ENCODE data around the gene NTRK3. TPM values are rescaled to one million over a fixed set of nuclear protein-coding genes. Genes with fewer than 3 reads are reported as not detected.
A peak's percentile ranks its signal among the peaks of the same experiment; 100 is the strongest.

NTRK3 gene
- total and polyA plus RNA-seq, 2 of the 8 experiments (the other 6 are each of a cell fraction or from before 2014, with no cell fraction given), result 4.5 to 6.8 TPM

- Histone ChIP-seq H3K4me1 (replicated peaks in 1 of 4; ENCODE audit: control insufficient read depth in 3 of 4, insufficient read depth in 4 of 4, low read length in 3 of 4) (peaks cover 0 to 4% (median 0%) of the 10 kb centered on the region in 4 experiments; a peak in 3 of 7 replicates), H3K27ac (ENCODE audit: low read depth, low read length) (no peak overlapping the region), H3K27me3 (replicated peaks in 1 of 4; ENCODE audit: control insufficient read depth in 3 of 4, extremely low read depth in 1 of 4, insufficient read depth in 3 of 4, low read length in 3 of 4) (no peaks in the 10 kb centered on the region), H3K56ac (replicated peaks; ENCODE audit: insufficient read length, low read depth, low read length) (no peak overlapping the region), H4K20me1 (replicated peaks in 1 of 2; ENCODE audit: control insufficient read depth in 1 of 2, insufficient read depth in 2 of 2, low read length in 2 of 2) (peaks cover 0 to 3% of the 10 kb centered on the region in 2 experiments), H3K79me2 (ENCODE audit: control insufficient read depth in 1 of 2, insufficient read depth in 2 of 2, low read length in 2 of 2) (no peaks in the 10 kb centered on the region), H3K36me3 (ENCODE audit: control insufficient read depth in 2 of 4, insufficient read depth in 4 of 4, low read length in 3 of 4) (no peaks in the 10 kb centered on the region), H4K91ac (replicated peaks; ENCODE audit: insufficient read length, low read length) (no peak overlapping the region), H3K23me2 (ENCODE audit: low read depth, low read length) (no peaks in the 10 kb centered on the region), H2BK15ac (ENCODE audit: low read length) (no peak overlapping the region), H2BK5ac (ENCODE audit: low read depth, low read length) (no peak overlapping the region), H2BK120ac (replicated peaks; ENCODE audit: low read depth, low read length) (no peak overlapping the region), H2BK12ac (ENCODE audit: low read depth, low read length) (no peak overlapping the region), H3K79me1 (ENCODE audit: low read depth, low read length) (no peaks in the 10 kb centered on the region), H3K9me3 (ENCODE audit: insufficient read depth in 2 of 2, low read depth in 1 of 2, low read length in 1 of 2) (no peaks in the 10 kb centered on the region), H3K18ac (ENCODE audit: extremely low read depth, low read length) (no peak overlapping the region), H2BK20ac (ENCODE audit: low read length) (no peak overlapping the region), H3K9ac (replicated peaks in 1 of 4; ENCODE audit: extremely low read depth in 1 of 4, low read depth in 3 of 4, low read length in 3 of 4) (no peak overlapping the region), H3K4me3 (ENCODE audit: extremely low read depth in 1 of 4, insufficient read depth in 2 of 4, low read depth in 3 of 4, low read length in 4 of 4) (no peak overlapping the region), H2AK5ac (ENCODE audit: low read depth, low read length) (no peak overlapping the region), H3K23ac (ENCODE audit: insufficient read length) (no peak overlapping the region), H2AFZ (ENCODE audit: low read length) (no peak overlapping the region), H3K14ac (ENCODE audit: insufficient read length) (no peak overlapping the region), H3K4ac (replicated peaks; ENCODE audit: insufficient read length, low read depth, low read length) (no peak overlapping the region), H4K8ac (ENCODE audit: extremely low read depth, insufficient read depth, low read length) (no peak overlapping the region), H4K5ac (ENCODE audit: insufficient read length, low read depth, low read length) (no peak overlapping the region), H3K4me2 (ENCODE audit: insufficient read depth in 1 of 2, low read depth in 2 of 2, low read length in 2 of 2) (no peak overlapping the region)
- ChIA-PET POLR2A (ENCODE audit: partially characterized antibody) (no interaction called here), CTCF (ENCODE audit: partially characterized antibody) (interaction anchor here (0.8 to 7.5 kb wide), 5 partner anchors 10 to 44 kb away, joined by 3 to 99 read pairs (median 3); no protein-coding TSS in a partner anchor)
- WGBS, 2 experiments (ENCODE audit: extremely low coverage in 1 of 2, insufficient coverage in 1 of 2, insufficient read length in 1 of 2, insufficient replicate concordance in 2 of 2, low coverage in 1 of 2, low lambda C conversion rate in 2 of 2, missing lambda C conversion rate in 1 of 2), result 84% methylated on average over 2 of the region's 2 CpGs; no CpG with 5 or more reads in 1 of the 2 experiments
- no peak for DNase-seq (ENCODE audit: low read depth in 1 of 2, low spot score in 2 of 2)
- no peak for TF ChIP-seq TBP (IDR thresholded peaks at IDR 0.05; ENCODE audit: low read depth, low read length)
- TF ChIP-seq CBX8 (IDR thresholded peaks at IDR 0.05; ENCODE audit: borderline replicate concordance, low read depth, low read length), result no peak
- no peak for TF ChIP-seq FOSL1 (IDR thresholded peaks at IDR 0.05; ENCODE audit: insufficient read depth, low read depth, low read length)
- TF ChIP-seq TAF7 (optimal IDR thresholded peaks at IDR 0.05; ENCODE audit: borderline replicate concordance, low read depth, low read length), result no peak
- TF ChIP-seq CREB1 (IDR thresholded peaks at IDR 0.05), result no peak
- TF ChIP-seq KDM1A (IDR thresholded peaks at IDR 0.05; ENCODE audit: borderline replicate concordance, low read length), result no peak
- TF ChIP-seq CHD1 (IDR thresholded peaks at IDR 0.05; ENCODE audit: low read depth, low read length), result no peak
- TF ChIP-seq CBX5 (IDR thresholded peaks at IDR 0.05; ENCODE audit: low read depth, low read length), result no peak
- no peak for TF ChIP-seq KDM4A (IDR thresholded peaks at IDR 0.05; ENCODE audit: low read depth, low read length, severe bottlenecking)
- TF ChIP-seq EGR1 (IDR thresholded peaks at IDR 0.05; ENCODE audit: borderline replicate concordance, low read depth, low read length), result no peak
- TF ChIP-seq, protein P1, sequence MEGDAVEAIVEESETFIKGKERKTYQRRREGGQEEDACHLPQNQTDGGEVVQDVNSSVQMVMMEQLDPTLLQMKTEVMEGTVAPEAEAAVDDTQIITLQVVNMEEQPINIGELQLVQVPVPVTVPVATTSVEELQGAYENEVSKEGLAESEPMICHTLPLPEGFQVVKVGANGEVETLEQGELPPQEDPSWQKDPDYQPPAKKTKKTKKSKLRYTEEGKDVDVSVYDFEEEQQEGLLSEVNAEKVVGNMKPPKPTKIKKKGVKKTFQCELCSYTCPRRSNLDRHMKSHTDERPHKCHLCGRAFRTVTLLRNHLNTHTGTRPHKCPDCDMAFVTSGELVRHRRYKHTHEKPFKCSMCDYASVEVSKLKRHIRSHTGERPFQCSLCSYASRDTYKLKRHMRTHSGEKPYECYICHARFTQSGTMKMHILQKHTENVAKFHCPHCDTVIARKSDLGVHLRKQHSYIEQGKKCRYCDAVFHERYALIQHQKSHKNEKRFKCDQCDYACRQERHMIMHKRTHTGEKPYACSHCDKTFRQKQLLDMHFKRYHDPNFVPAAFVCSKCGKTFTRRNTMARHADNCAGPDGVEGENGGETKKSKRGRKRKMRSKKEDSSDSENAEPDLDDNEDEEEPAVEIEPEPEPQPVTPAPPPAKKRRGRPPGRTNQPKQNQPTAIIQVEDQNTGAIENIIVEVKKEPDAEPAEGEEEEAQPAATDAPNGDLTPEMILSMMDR (IDR thresholded peaks at IDR 0.05; ENCODE audit: control extremely low read depth in 1 of 3, insufficient read depth in 1 of 3, low read depth in 1 of 3, low read length in 3 of 3), result no peak
- FAIRE-seq, result peak; percentile 28
Observed at GRCh38 chr15:88230823-88231222, 25.7 kb downstream of the NTRK3 start.
